GM21737 (cell line): Measurements from ENCODE around the gene MCCC1.
"Not testable (repeated sequence)": the region's sequence is repeated elsewhere in the genome, so short reads cannot be mapped to it uniquely, and the experiment has no call there.

Source experiments
- ATAC-seq: cut with Tn5 transposase; IDR thresholded peaks from one replicate; pipeline ENCODE4 v1.9.1; 2021; ENCODE audit warnings: mild to moderate bottlenecking, moderate library complexity; ENCODE audit not compliant: unreplicated experiment

The MCCC1 gene

DNA sequence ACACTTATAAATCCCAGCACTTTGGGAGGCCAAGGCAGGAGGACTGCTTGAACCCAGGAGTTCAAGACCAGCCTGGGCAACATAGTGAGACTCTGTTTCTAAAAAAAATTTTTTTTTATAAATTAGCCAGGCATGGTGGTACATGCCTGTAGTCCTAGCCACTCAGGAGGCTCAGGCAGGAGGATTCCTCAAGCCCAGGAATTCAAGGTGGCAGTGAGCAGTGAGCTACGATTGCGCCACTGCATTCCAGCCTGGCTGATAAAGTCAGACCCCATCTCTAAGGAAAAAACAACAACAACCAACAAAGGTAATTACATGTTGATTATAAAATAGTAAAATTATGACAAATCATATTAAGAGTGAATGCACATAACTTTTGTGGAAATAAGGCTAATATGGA is 40.9 kb downstream of the MCCC1 start:
- ATAC-seq, result no peak

DNA sequence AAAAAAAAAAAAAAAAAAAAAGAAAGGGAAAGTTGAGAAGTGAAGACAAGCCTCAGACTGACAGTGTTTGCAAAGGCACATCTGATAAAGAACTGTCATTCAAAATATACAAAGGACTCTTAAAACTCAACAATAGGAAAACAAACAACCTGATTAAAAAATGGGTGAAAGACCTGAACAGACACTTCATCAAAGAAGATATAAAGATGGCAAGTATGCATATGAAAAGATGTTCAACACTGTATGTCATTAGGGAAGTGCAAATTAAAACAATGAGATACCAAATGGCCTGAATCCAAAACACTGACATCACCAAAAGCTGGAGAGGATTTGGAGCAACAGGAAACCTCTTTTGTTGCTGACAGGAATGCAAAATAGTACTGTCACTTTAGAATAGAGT is 48.6 kb downstream of the MCCC1 start:
- no peak for ATAC-seq

DNA sequence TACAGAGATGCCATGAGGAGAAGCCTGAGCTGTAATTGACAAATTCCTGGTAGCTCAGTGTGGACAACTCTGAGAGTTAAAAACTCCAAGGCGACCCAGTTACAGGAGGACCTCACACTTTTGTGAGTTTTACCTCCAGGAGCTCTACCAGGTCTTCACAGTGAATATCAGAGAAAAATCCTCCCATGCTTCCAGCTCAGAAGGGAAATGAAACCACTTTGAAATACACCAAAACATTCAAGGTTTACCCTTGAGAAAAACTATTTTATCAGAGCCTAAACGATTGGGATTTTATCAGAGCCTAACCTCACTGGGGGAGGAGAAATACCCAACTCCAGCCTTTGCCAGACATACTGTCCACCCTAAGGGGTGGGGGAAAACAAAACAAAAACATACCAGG is 52.4 kb downstream of the MCCC1 start:
- ATAC-seq, result no peak

DNA sequence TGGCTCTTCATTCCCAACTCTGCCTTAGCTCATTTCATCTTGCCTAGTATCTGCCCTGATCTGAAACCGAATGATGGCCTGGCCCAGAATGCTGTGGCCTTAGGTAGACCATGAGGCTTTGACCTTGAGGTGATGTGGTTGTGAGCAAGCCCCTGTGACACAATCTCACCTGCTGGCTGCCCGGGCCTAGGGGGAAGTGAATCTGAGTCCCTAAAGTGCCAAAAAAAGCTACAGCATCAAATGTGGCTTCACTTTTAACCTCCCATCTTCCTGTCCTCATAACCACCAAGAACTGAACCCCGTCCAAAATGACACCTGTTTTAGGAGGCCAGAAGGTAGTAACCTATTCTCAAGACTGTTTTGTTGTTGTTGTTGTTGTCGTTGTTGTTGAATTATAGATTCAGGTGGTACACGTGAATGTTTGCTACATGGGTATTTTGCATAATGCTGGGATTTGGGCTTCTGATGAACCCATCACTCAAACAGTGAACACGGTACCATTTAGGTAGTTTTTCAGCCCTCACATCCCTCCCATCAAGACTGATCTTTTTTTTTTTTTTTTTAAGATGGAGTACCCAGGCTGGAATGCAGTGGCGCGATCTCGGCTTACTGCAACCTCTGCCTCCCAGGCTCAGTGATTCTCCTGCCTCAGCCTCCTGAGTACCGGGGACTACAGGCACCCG is 54.6 kb downstream of the MCCC1 start:
- ATAC-seq, result peak; percentile 96

DNA sequence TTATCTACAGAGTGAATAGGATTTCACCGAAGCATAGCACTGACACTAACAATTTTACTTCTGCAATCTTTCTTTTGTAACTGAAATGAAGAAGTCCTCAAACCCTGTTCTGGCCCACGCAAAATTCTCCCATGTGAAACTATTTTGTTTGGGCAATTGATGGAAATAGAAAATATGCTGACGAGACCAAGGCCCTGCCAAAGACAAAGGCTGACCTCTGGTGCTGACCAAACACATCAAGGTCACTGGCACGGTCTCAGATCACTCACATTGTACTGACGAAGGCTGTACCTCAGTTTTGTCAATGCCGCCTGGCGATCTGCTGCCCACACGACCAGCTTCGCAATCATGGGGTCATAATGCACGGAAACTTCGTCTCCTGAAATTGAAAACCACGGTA is 60.5 kb downstream of the MCCC1 start:
- no peak for ATAC-seq

GRCh38 chr3:183038221-183038620 is 61.1 kb downstream of the MCCC1 start:
- ATAC-seq, result peak; percentile 65

- ATAC-seq, result no peak
Measured at GRCh38 chr3:183033746-183034145, 65.5 kb downstream of the MCCC1 start.

DNA sequence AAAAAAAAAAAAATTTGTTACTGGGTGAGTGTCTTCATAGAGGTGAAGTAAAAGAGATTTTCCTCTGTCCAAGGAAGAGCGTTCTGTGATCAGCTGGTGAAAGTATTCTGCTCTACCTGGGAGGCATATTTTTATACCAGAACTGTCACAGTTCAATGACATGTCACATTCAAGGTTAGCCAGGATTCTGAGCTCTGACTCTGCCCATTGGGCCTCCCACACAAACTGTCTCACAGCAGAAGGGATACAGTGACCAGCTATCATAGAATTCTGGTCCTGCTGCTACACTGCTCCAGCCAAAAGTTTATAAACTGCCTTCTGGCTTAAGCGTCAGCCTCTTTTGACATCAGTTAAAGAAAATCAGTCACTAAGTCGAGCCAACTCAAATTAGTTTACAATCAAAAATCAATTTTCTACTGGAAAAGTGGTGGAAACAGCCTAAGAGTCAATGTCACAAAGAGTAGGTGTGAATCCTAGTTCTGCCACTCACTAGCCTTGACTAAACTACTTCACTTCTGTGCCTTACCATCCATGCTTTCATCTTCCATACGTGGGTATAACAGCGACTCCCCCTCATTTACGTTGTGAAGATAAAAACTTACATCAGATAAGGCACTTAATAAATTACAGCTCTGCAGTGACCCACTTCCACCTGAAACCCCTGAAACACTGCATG is 66.3 kb downstream of the MCCC1 start:
- no peak for ATAC-seq

GRCh38 chr3:183031826-183032225 is 67.5 kb downstream of the MCCC1 start:
- no peak for ATAC-seq

GRCh38 chr3:183028416-183028815 is 70.9 kb downstream of the MCCC1 start:
- no peak for ATAC-seq

DNA sequence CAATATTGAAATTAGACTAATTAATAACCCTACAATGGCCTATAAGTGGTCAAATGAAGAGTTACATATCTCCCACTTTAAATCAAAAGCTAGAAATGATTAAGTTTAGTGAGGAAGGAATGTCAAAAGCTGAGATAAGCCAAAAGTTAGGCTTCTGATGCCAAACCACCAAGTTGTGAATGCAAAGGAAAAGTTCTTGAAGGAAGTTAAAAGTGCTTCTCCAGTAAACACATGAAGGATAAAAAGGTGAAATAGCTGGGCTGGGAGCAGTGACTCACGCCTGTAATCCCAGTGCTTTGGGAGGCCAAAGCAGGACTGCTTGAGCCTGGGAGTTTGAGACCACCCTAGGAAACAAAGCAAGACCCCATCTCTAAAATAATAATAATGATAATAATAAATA is 72.0 kb downstream of the MCCC1 start:
- no peak for ATAC-seq

DNA sequence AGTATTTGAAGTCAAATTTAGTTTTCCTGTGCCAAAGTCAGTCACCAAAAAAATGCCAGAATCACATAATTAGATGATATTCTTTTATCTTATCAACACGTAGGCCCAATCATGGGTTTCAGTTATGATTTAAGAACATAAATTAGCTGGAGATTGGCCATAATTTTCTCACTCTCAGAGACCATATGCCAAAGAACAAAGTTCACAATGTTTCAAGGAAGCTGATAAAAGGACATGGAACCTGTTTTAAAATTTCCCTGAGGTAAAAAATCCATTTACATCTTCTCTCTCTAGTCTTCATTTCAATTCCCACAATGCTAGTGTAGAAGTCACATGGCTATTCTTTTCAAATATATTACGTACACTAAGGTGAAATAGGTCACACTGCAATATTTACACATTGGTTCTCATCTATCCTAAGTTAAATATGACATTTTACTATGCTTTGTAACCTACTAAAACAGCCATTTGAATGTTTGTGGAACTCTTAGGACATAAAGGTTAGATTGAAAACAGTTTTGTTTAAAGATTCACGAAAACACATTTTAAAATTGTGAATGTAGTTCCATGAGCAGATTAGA is 76.3 kb downstream of the MCCC1 start:
- ATAC-seq, result no peak

GRCh38 chr3:183018421-183019192 is 80.7 kb downstream of the MCCC1 start:
- ATAC-seq, result no peak

GRCh38 chr3:183015185-183015584 is 84.1 kb downstream of the MCCC1 start:
- ATAC-seq, result no peak

DNA sequence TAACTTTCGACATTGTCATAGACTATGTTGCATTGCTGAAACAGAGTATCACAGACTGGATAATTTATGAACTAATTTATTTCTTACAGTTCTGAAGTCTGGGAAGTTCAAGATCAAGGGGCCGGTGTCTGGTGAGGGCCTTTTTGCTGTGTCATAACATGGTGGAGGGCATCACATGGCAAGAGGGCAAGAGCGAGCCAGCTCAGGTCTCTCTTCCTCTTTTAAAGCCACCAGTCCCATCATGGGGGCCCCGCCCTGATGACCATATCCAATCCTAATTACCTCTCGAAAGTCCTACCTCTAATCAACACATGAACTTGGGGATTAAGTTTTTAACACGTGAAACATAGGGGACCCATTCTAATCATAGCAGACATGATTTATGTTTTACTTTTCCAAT is 85.4 kb downstream of the MCCC1 start:
- ATAC-seq, result no peak

- no peak for ATAC-seq
Measured at GRCh38 chr3:183013074-183013473, 86.2 kb downstream of the MCCC1 start.

- no peak for ATAC-seq
Measured at GRCh38 chr3:183008800-183009199, 90.5 kb downstream of the MCCC1 start.

DNA sequence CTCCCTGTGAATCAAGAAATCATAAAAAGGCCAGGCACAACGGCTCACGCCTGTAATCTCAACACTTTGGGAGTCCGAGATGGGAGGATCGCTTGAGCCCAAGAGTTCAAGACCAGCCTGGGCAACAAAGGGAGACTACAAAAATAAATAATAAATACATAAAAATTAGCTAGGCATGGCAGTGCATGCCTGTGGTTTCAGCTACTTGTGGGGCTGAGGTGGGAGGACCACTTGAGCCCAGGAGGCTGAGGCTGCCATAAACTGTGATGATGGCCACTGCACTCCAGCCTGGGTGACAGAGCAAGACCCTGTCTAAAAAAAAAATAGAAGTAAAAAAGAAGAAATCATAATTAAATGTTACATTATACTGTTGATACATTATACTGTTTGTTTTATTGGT is 91.0 kb downstream of the MCCC1 start:
- ATAC-seq, result no peak

GRCh38 chr3:183006396-183007002 is 92.8 kb downstream of the MCCC1 start:
- no peak for ATAC-seq

GRCh38 chr3:182999767-183000166 is 99.5 kb downstream of the MCCC1 start:
- ATAC-seq, result no peak

GRCh38 chr3:182993486-182994201 is 105.7 kb downstream of the MCCC1 start:
- ATAC-seq, result not testable (repeated sequence)
